Neutrophil (primary cell): Measurements from ENCODE around the gene CRK.

Experiments used
- H3K27ac ChIP-seq: fragments of 200-600 bp; sonication (generic); 2 replicates; pipeline ENCODE4 v1.5.1; 2016; ENCODE audit warnings: mild to moderate bottlenecking, moderate library complexity
- H3K27me3 ChIP-seq: fragments of 200-600 bp; sonication (generic); 2 replicates; pipeline ENCODE4 v1.6.0; 2016; ENCODE audit warnings: mild to moderate bottlenecking
- H3K36me3 ChIP-seq: fragments of 200-600 bp; sonication (generic); 2 replicates; pipeline ENCODE4 v1.5.1; 2017
- H3K4me1 ChIP-seq, 2 experiments: fragments of 200-600 bp in 1 of 2; sonication (generic) in 1 of 2; 1 replicate in 1 of 2; 2 replicates in 1 of 2; pipeline versions ENCODE4 v1.5.1 to v1.6.1; 2013 to 2016; ENCODE audit warnings: low read depth in 1 of 2, low read length in 1 of 2, mild to moderate bottlenecking in 1 of 2, moderate library complexity in 1 of 2; ENCODE audit not compliant: control insufficient read depth in 1 of 2, insufficient read depth in 1 of 2
- H3K4me3 ChIP-seq, 2 experiments: fragments of 200-600 bp in 1 of 2; sonication (generic) in 1 of 2; 1 replicate in 1 of 2; 2 replicates in 1 of 2; pipeline ENCODE4 v1.5.1; 2013 to 2016; ENCODE audit warnings: low read depth in 1 of 2, low read length in 1 of 2, mild to moderate bottlenecking in 1 of 2, moderate library complexity in 1 of 2
- H3K9me3 ChIP-seq: fragments of 200-600 bp; sonication (generic); 2 replicates; pipeline ENCODE4 v1.5.1; 2016
- TF ChIP-seq, protein P1 (sequence below): fragments of 200-600 bp; sonication (generic); IDR thresholded peaks from 2 replicates; pipeline ENCODE4 v1.5.1; 2016; ENCODE audit warnings: antibody characterized with exemption

The CRK gene

DNA sequence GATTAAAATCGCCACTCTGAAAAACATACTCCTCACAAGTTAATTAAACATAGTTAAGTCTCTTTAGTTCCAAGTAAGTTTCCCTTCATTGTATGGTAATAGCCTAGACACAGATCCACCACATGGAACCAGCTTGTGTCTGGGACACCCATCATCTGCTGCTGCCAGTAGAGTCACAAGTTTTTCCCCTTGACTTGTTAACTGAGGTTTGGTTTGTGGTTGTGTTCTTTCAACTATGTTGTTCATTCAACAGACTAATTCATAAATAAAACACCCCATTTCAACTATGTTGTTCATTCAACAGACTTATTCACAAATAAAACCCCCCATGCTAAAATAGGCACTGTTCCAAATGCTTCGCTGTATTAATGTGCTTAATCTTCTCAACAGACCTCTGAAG is 80.4 kb downstream of the CRK start:
- no peaks in the 10 kb centered on the region for H3K4me1 ChIP-seq
- H3K27me3 ChIP-seq = no peaks in the 10 kb centered on the region
- no peak overlapping the region for H3K27ac ChIP-seq
- H3K9me3 ChIP-seq = no peaks in the 10 kb centered on the region
- no peak overlapping the region for H3K4me3 ChIP-seq
- TF ChIP-seq, protein P1, sequence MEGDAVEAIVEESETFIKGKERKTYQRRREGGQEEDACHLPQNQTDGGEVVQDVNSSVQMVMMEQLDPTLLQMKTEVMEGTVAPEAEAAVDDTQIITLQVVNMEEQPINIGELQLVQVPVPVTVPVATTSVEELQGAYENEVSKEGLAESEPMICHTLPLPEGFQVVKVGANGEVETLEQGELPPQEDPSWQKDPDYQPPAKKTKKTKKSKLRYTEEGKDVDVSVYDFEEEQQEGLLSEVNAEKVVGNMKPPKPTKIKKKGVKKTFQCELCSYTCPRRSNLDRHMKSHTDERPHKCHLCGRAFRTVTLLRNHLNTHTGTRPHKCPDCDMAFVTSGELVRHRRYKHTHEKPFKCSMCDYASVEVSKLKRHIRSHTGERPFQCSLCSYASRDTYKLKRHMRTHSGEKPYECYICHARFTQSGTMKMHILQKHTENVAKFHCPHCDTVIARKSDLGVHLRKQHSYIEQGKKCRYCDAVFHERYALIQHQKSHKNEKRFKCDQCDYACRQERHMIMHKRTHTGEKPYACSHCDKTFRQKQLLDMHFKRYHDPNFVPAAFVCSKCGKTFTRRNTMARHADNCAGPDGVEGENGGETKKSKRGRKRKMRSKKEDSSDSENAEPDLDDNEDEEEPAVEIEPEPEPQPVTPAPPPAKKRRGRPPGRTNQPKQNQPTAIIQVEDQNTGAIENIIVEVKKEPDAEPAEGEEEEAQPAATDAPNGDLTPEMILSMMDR = no peak
- peaks cover 4% of the 10 kb centered on the region for H3K36me3 ChIP-seq

DNA sequence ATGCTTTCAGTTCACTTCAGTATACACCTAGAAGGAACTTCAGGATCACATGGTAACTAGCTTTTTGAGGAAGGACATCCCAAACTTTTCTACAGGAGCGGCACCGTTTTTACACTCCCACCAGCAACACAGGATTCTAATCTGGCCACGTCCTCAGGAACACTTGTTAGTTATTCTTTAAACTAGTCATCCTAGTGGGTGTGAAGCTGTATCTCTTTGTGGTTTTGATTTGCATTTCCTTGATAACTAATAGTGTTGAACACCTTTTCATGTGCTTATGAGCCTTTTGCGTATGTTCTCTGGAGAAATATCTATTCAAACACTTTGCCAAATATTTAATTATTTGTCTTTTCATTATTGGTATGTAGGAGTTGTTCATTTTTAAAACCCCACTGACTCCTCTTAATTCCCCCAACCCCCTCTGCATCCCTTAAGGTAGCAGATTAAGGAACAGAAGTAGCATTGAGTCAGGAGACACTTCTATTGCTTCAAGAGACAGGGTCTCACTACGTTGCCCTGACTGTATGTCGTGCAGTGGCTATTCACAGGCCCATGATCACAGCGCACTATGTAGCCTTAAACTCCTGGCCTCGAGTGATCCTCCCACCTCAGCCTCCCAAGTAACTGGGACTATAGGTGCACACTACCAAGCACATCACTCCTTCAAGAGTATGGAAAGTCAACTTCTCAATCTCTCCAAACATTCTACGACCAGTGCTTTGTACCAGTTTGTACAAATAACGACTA is 81.4 kb downstream of the CRK start:
- H3K4me3 ChIP-seq = no peak overlapping the region
- TF ChIP-seq, protein P1 = no peak
- H3K27me3 ChIP-seq = no peaks in the 10 kb centered on the region
- no peak overlapping the region for H3K27ac ChIP-seq
- no peaks in the 10 kb centered on the region for H3K9me3 ChIP-seq
- H3K36me3 ChIP-seq = peaks cover 4% of the 10 kb centered on the region
- no peaks in the 10 kb centered on the region for H3K4me1 ChIP-seq

DNA sequence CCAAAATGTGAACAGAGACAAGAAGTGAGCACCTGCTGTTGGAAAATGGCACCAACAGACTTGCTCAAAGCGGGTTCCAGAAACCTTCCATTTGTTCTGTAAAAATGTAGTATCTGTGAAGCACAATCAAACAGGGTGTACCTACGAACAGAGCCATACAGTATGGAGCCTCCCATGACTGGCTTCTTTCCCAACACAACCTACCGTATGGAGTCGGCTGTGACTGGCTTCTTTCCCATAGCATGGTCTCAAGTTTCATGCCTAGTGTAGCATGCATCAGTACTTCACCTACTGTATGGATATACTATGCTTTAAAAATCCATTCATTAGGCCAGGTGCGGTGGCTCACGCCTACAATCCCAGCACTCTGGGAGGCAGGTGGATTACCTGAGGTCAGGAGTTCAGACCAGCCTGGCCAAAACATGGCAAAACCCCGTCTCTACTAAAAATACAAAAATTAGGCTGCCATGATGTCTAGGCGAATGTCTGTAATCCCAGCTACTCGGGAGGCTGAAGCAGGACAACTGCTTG is 82.3 kb downstream of the CRK start:
- H3K9me3 ChIP-seq = no peaks in the 10 kb centered on the region
- H3K36me3 ChIP-seq = peaks cover 4% of the 10 kb centered on the region
- H3K4me1 ChIP-seq = no peaks in the 10 kb centered on the region
- no peak overlapping the region for H3K27ac ChIP-seq
- TF ChIP-seq, protein P1 = no peak
- H3K27me3 ChIP-seq = no peaks in the 10 kb centered on the region
- no peak overlapping the region for H3K4me3 ChIP-seq

DNA sequence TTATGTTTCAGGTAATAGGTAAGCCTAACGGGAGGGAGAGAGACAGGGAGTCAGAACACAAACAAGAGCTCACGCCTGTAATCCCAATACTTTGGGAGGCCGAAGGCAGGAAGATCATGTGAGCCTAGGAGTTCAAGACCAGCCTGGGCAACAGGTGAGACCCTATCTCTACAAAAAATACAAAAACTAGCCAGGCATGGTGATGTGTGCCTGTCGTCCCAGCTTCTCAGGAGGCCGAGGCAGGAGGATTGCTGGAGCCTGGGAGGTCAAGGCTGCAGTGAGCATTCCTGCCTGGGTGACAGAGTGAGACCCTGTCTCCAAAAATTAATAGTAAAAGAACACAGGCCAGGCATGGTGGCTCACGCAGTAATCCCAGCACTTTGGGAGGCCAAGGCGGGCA is 83.4 kb downstream of the CRK start:
- H3K4me1 ChIP-seq = no peaks in the 10 kb centered on the region

DNA sequence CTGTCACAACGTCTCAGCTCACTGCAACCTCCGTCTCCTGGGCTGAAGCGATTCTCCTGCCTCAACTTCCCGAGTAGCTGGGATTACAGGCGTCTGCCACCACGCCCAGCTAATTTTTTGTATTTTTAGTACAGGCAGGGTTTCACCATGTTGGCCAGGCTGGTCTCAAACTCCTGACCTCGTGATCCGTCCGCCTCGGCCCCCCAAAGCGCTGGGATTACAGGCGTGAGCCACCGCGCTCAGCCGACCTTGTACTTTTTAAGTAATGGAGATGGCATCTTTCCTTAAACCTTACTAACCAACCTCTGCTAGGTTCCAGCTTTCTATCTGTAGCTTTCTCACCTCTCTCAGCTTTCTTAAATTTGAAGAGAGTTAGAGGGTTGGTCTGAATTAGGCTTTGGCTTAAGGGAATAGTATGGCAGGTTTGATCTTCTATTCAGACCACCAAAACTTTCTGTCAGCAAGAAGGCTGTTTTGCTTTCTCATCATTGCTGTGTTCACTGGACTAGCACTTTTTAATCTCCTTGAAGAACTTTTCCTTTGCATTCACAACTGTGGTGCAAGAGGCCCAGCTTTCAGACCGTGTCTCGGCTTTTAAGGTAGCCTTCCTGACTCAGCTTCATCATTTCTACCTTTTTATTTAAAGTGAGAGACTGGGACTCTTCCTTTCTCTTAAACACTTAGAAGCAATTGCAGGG is 84.0 kb downstream of the CRK start:
- no peaks in the 10 kb centered on the region for H3K27me3 ChIP-seq
- H3K36me3 ChIP-seq = peaks cover 4% of the 10 kb centered on the region
- no peak overlapping the region for H3K4me3 ChIP-seq
- TF ChIP-seq, protein P1 = no peak
- H3K9me3 ChIP-seq = no peaks in the 10 kb centered on the region
- H3K4me1 ChIP-seq = no peaks in the 10 kb centered on the region
- no peak overlapping the region for H3K27ac ChIP-seq

More for the DNA sequence above, 83.4 kb downstream of the CRK start:
- no peaks in the 10 kb centered on the region for H3K9me3 ChIP-seq
- TF ChIP-seq, protein P1 = no peak
- H3K27ac ChIP-seq = no peak overlapping the region
- H3K27me3 ChIP-seq = no peaks in the 10 kb centered on the region
- H3K4me3 ChIP-seq = no peak overlapping the region
- peaks cover 4% of the 10 kb centered on the region for H3K36me3 ChIP-seq
